Stimulated activated CD8-positive, alpha-beta memory T cell treated with anti-CD3 and anti-CD28 coated beads, Interleukin-15, amount 100 ng/mL, for 1 hour (primary cell): ENCODE results near the gene MAP2K5.

ENCODE experiments used
- DNase-seq: peaks from one replicate; pipeline ENCODE4 v3.0.0-alpha.2; 2020; ENCODE audit warnings: low read depth

Gene MAP2K5

GRCh38 chr15:67806536-67806935 is 264.0 kb downstream of the MAP2K5 start:
- no peak for DNase-seq

GRCh38 chr15:67807141-67807540 is 264.6 kb downstream of the MAP2K5 start:
- no peak for DNase-seq

GRCh38 chr15:67807836-67808235 is 265.3 kb downstream of the MAP2K5 start:
- DNase-seq, result no peak

- no peak for DNase-seq
Measured at GRCh38 chr15:67808821-67809220, 266.3 kb downstream of the MAP2K5 start.

- no peak for DNase-seq
Measured at GRCh38 chr15:67809441-67809840, 266.9 kb downstream of the MAP2K5 start.

GRCh38 chr15:67809866-67810265 is 267.4 kb downstream of the MAP2K5 start:
- no peak for DNase-seq

GRCh38 chr15:67812241-67812644 is 269.7 kb downstream of the MAP2K5 start:
- no peak for DNase-seq

- no peak for DNase-seq
Measured at GRCh38 chr15:67813104-67813634, 270.7 kb downstream of the MAP2K5 start.

- no peak for DNase-seq
Measured at GRCh38 chr15:67815036-67815592, 272.6 kb downstream of the MAP2K5 start.

GRCh38 chr15:67816668-67817067 is 274.2 kb downstream of the MAP2K5 start:
- no peak for DNase-seq

- no peak for DNase-seq
Measured at GRCh38 chr15:67818464-67818863, 276.0 kb downstream of the MAP2K5 start.

- no peak for DNase-seq
Measured at GRCh38 chr15:67819636-67820035, 277.1 kb downstream of the MAP2K5 start.

GRCh38 chr15:67820122-67820991 is 277.9 kb downstream of the MAP2K5 start:
- no peak for DNase-seq

GRCh38 chr15:67820992-67821783 is 278.7 kb downstream of the MAP2K5 start:
- DNase-seq, result no peak

- DNase-seq, result no peak
Measured at GRCh38 chr15:67821784-67822440, 279.4 kb downstream of the MAP2K5 start.

GRCh38 chr15:67822537-67823313 is 280.2 kb downstream of the MAP2K5 start:
- DNase-seq, result no peak

- no peak for DNase-seq
Measured at GRCh38 chr15:67823314-67824196, 281.1 kb downstream of the MAP2K5 start.

- DNase-seq, result no peak
Measured at GRCh38 chr15:67824197-67824968, 281.9 kb downstream of the MAP2K5 start.
